Fibroblast of skin of abdomen (primary cell): ENCODE measurements around the gene RAB21.
"Not testable (repeated sequence)": the region's sequence is repeated elsewhere in the genome, so short reads cannot be mapped to it uniquely, and the experiment has no call there.

Experiments used
- DNase-seq: peaks from one replicate; pipeline ENCODE4 v3.0.0-alpha.2; 2013

The RAB21 gene

GRCh38 chr12:71752891-71753290 lies 1.8 kb upstream of the RAB21 start:
- no peak for DNase-seq

- DNase-seq = peak; percentile 25
These were observed 656 bp downstream of the RAB21 start for GRCh38 chr12:71755146-71755892.

- no peak for DNase-seq
These were observed 1.5 kb downstream of the RAB21 start for GRCh38 chr12:71756054-71756690.

- no peak for DNase-seq
These were observed 5.3 kb downstream of the RAB21 start for GRCh38 chr12:71759941-71760340.

DNA sequence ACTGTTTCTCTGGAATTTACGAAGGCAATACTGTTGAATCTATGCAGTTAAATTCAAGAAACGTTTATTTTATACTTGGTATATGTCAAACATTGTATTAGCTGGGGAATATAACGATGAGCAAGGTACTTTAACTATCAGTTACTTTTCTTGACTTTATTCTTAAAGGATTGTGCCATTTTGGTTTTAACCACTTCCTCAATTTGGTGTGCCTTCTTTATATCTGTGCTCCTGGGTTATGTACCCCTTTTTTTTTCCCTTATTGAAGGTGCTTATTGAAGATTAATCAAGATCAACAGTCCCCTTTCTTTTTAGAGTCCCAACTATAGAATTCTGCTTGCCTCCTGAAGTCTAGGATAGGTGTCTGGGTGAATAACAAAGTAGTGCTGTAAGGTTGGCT lies 5.8 kb downstream of the RAB21 start:
- no peak for DNase-seq

DNA sequence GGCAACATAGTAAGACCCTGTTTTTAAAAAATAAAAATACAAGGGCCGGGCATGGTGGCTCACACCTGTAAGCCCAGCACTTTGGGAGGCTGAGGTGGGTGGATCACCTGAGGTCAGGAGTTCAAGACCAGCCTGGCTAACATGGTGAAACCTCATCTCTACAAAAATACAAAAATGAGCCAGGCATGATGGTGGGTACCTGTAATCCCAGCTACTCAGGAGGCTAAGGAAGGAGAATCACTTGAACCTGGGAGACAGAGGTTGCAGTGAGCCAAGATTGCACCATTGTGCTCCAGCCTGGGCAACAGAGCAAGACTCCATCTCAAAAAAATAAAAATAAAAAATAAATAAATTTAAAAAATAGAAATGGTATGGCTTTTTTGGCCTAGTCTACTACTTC lies 6.7 kb downstream of the RAB21 start:
- not testable (repeated sequence) for DNase-seq

- DNase-seq = no peak
These were observed 9.2 kb downstream of the RAB21 start for GRCh38 chr12:71763677-71764379.

DNA sequence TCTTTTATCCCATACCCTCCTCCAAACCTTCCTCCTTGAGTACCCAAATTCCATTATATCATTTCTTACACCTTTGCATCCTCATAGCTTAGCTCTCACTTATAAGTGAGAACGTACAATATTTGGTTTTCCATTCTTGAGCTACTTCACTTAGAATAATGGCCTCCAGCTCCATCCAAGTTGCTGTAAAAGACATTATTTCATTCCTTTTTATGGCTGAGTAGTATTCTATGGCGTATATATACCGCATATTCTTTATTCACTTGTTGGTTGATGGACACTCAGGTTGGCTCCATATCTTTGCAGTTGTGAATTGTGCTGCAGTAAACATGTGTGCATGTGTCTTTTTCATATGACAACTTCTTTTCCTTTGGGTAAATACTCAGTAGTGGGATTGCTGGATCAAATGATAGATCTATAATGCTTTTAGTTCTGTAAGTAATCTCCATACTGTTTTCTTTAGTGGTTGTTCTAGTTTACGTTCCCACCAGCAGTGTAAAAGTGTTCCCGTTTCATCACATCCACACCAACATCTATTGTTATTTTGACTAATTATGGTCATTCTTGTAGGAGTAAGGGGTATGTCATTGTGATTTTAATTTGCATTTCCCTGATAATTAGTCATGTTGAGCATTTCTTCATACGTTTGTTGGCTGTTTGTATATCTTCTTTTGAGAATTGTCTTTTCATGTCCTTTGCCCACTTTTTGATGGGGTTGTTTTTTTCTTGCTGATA lies 10.1 kb downstream of the RAB21 start:
- no peak for DNase-seq

DNA sequence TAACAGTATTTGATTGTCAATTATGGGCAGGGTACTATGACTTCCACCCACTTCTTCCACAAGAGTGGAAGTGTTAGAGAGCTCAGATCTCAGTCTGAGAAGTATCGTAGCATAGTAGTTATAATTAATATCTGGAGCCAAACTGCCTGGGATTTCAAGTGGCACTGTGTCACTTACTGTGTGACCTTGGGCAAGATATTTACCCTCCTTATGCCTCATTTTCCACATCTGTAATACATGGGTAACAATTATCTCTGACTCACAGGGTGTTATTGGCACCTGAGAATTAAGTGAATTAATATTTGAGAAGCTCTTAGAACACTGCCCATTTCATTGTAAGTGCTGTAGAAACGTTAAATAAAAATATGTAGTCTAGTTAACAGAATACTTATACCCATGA lies 11.5 kb downstream of the RAB21 start:
- no peak for DNase-seq

DNA sequence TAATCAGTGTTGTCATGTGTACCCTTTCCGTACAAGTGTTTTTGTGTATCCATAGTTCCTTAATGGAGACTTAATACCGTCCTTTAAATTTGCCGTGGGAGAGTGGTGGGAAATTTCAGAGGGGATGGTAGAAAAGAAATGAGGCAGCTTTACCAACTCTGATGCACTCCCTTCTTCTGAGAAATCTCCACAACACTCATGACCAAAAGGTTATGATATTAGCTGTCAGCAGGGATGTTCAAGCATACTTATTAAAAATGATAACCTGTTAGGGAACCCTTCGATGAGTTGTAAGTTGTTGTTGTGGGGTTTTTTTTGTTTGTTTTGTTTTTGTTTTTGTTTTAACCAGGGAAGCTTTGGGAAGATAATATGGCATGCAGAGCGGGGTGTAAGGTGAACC lies 12.5 kb downstream of the RAB21 start:
- DNase-seq = no peak

GRCh38 chr12:71768900-71769299 lies 14.2 kb downstream of the RAB21 start:
- no peak for DNase-seq

DNA sequence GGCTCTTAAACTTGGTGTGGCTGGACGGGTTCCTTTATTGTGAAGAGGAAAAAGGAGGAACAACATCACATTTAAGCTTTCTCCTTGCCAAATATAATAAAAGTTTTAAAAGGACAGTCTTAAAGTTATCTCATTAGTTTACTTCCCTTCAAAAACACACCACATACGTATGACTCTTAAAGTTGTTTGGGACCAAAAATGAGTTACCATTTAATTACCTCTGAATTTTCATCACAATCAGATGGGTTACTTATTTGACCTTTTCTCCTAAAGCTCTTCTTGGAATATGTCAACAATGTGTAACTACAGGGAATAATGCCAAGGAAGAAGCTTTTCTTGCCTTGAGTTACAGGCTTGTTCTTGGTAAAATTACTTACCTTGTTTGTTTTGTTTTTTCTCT lies 16.4 kb downstream of the RAB21 start:
- DNase-seq = no peak

DNA sequence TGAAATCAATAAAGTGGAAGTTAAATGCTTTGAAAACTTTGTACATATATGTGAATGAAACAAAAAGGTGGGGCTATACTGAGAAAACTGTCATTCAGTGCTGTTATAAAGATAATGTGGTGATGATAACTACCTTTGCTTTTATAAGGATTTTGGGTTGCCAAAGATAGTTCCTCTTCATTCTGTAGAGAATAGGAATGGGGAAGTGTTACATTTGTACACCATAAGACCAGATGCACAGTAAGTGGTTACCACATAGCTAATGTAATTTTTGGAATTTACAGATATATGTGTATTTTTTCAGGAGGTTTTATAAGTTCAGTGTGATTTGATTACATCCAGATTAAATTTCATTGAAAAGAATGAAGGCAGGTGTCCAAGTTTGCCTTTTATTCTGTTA lies 18.1 kb downstream of the RAB21 start:
- DNase-seq = no peak

GRCh38 chr12:71780237-71780822 lies 25.7 kb downstream of the RAB21 start:
- peak; percentile 35 for DNase-seq

DNA sequence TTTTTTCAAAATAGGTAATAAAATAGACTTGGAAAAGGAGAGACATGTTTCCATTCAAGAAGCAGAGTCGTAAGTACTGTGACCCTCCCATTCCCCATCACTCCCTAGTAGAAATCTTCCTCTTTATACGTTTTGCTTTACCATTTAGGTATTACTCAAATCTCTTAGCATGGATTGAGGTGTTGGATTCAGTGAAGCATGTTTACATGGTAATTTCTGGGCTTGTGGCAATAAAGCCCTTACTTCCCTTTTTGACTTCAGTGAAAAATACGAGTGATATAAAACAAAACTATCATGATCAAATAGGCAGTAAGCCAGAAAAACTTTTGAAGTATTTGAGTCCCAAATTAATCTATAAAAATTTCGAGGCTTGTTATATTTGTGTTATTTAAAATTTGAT lies 27.4 kb downstream of the RAB21 start:
- no peak for DNase-seq

DNA sequence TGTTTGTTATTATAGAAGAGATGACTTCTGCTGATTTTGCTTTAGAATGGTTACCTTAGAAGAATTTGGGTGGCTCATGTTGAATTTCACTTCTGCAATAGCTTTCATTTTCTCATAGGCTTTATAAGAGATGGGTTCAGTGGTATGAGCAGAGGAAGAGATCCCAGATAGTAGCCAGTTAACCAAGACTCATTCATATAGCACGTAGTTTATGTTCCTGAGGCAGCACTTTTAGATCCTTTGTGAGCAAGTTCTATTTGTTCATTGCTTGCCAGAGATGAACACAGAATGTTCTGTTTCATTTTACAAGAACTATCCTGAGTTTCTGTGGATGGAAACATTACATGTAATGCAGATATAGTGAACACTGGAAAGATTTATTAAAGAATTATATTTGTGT lies 32.2 kb downstream of the RAB21 start:
- DNase-seq = no peak

DNA sequence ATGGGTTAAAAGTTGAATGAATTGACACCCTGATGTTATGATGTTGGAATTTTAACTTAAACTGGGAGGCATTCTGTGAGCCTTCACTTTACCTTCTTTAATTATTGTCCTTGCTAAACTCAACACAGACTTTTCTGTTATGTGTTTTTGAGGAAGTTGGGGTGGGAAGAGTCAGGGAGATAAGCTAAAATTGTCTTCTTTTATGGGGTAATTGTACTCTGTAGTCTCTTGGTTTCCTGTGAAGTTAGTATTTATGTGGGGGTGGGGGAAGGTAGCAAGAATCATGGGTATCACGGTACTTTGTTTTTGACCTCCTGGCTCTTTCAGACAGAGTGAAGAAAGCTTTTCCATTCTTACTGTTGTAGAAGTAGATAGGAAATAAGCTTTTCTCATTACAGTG lies 32.9 kb downstream of the RAB21 start:
- DNase-seq = no peak

DNA sequence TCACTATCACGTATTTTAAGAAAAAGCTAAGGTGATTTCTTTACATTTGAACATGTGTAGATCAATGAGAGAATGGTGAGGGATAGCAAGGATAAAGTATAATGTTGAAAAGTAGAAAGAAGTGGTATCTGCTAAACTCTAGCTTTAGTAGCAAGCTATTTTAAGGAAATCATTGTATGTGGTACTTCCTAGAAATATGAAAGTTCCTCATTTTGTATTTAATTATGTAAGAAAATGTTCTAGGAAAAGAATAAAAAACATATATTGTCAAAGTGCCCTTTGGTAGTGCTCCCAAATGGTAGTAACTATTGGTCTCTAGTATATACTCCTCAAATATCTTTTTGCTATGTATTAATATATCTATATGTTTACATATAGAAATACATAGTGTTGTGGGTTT lies 35.7 kb downstream of the RAB21 start:
- DNase-seq = no peak

- DNase-seq = no peak
These were observed 36.9 kb downstream of the RAB21 start for GRCh38 chr12:71791473-71792150.

- DNase-seq = no peak
These were observed 37.9 kb downstream of the RAB21 start for GRCh38 chr12:71792599-71792998.

- no peak for DNase-seq
These were observed 41.2 kb downstream of the RAB21 start for GRCh38 chr12:71795901-71796300.

- DNase-seq = peak; percentile 48
These were observed 42.9 kb downstream of the RAB21 start for GRCh38 chr12:71797531-71797930.
